ENCODE results near the gene AKAP17A.
"Not testable (repeated sequence)": the region's sequence is repeated elsewhere in the genome, so short reads cannot be mapped to it uniquely, and the experiment has no call there.

GRCh38 chrX:1557442-1557841 is 34.0 kb upstream of the AKAP17A start:
- TF ChIP-seq CTCF (conservative IDR thresholded peaks at IDR 0.05); ZFX (IDR thresholded peaks at IDR 0.05): not testable (repeated sequence)
